Esophagus squamous epithelium (tissue), 5 donors: Measurements from ENCODE around the gene FEM1C. TPM values are rescaled to one million over a fixed set of nuclear protein-coding genes. Genes with fewer than 3 reads are reported as not detected.

Source experiments
- DNase-seq: peaks from one replicate; lab custom pipeline; 2025; lab: John Stamatoyannopoulos, UW
- H3K27ac ChIP-seq, 4 donors: fragments of 200-600 bp; sonication (generic); one replicate each; pipeline ENCODE4 v1.5.1; 2016 to 2019; ENCODE audit warnings: mild to moderate bottlenecking in 1 of 4
- H3K27me3 ChIP-seq, 4 donors: fragments of 200-600 bp; sonication (generic); 1 replicate in 3 of 4; 2 replicates in 1 of 4; pipeline versions ENCODE4 v1.5.1 to v1.6.0; 2017 to 2021; ENCODE audit warnings: antibody characterized with exemption in 1 of 4
- H3K36me3 ChIP-seq, 3 donors: fragments of 200-600 bp; sonication (generic); one replicate each; pipeline ENCODE4 v1.5.1; 2016 to 2019
- H3K4me1 ChIP-seq, 3 donors: fragments of 200-600 bp; sonication (generic); one replicate each; pipeline ENCODE4 v1.5.1; 2017 to 2019
- H3K4me3 ChIP-seq, 4 donors: fragments of 200-600 bp; sonication (generic); 1 replicate in 3 of 4; 2 replicates in 1 of 4; pipeline ENCODE4 v1.5.1; 2016 to 2019; ENCODE audit warnings: mild to moderate bottlenecking in 2 of 4, moderate library complexity in 1 of 4
- H3K9me3 ChIP-seq, 3 donors: fragments of 200-600 bp; sonication (generic); one replicate each; pipeline ENCODE4 v1.5.1; 2016 to 2019
- POLR2A ChIP-seq, 4 donors: fragments of 450-650 bp; IDR thresholded peaks; one replicate each; pipeline ENCODE4 v1.6.1; 2017; ENCODE audit warnings: antibody characterized with exemption in 4 of 4, mild to moderate bottlenecking in 4 of 4, moderate library complexity in 3 of 4
- WGBS, 2 donors: methylation state at CpG; one replicate each; pipeline ENCODE4 v1.1.5; 2018; 5-methylcytosine and 5-hydroxymethylcytosine counted together
- intact Hi-C: fragments of 100-400 bp; cut with DNase I; formaldehyde crosslinking; loops from one replicate; pipeline ENCODE4 v1.15.0; 2022
- total RNA-seq, 4 donors: library from RNA; depleted of rRNA; stranded (reverse); fragments of >200 nt; gene quantifications; one replicate each; pipeline ENCODE4 v1.1.0, GENCODE V29; 2016
- TF ChIP-seq, protein P1 (sequence below), 6 experiments: fragments of 450-650 bp in 4 of 6; fragments of 200-600 bp in 2 of 6; sonication (generic) in 2 of 6; IDR thresholded peaks; one replicate each; pipeline ENCODE4 v1.5.1; 2016 to 2019; ENCODE audit warnings: antibody characterized with exemption in 6 of 6, mild to moderate bottlenecking in 4 of 6, moderate library complexity in 4 of 6
- donor health status: DM: yes; HTN: yes; CAD: no.

The FEM1C gene
- total RNA-seq, 4 donors from 2014 or later = 8.2 to 23.1 (median 11.7) TPM

DNA sequence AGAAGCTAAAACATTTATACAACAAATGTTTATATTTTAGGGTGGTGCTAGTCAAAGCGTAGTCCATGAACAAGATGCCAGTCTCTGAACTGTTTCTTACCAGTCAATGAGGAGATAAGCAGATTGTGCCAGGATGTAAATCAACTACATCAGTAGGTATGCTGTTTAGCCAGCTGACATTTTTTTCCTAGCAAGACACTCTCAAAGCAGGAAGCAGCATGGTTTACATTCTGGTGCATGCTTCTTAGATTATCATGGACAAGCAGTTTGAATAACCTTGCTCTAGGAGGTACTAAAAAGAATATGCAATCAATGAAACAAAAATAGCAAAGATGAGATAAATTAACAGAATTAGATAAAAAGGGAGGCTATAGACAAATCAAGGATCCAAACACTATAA lies 40.7 kb upstream of the FEM1C start:
- H3K4me3 ChIP-seq = no peak overlapping the region
- no peaks in the 10 kb centered on the region for H3K27me3 ChIP-seq
- 83 to 88% methylated on average over 1 of the region's 1 CpG for WGBS, 2 donors
- H3K27ac ChIP-seq = no peak overlapping the region
- no peak for TF ChIP-seq POLR2A (IDR thresholded peaks at IDR 0.05)
- TF ChIP-seq, protein P1, sequence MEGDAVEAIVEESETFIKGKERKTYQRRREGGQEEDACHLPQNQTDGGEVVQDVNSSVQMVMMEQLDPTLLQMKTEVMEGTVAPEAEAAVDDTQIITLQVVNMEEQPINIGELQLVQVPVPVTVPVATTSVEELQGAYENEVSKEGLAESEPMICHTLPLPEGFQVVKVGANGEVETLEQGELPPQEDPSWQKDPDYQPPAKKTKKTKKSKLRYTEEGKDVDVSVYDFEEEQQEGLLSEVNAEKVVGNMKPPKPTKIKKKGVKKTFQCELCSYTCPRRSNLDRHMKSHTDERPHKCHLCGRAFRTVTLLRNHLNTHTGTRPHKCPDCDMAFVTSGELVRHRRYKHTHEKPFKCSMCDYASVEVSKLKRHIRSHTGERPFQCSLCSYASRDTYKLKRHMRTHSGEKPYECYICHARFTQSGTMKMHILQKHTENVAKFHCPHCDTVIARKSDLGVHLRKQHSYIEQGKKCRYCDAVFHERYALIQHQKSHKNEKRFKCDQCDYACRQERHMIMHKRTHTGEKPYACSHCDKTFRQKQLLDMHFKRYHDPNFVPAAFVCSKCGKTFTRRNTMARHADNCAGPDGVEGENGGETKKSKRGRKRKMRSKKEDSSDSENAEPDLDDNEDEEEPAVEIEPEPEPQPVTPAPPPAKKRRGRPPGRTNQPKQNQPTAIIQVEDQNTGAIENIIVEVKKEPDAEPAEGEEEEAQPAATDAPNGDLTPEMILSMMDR (IDR thresholded peaks at IDR 0.05) = no peak
- H3K9me3 ChIP-seq = no peaks in the 10 kb centered on the region
- peaks cover 0 to 9% (median 0%) of the 10 kb centered on the region in 3 donors for H3K4me1 ChIP-seq
- H3K36me3 ChIP-seq = no peaks in the 10 kb centered on the region
- intact Hi-C loops = loop anchor here (5.0 kb wide), 1 partner anchor 278 kb away; no protein-coding TSS in a partner anchor
- no peak for DNase-seq

DNA sequence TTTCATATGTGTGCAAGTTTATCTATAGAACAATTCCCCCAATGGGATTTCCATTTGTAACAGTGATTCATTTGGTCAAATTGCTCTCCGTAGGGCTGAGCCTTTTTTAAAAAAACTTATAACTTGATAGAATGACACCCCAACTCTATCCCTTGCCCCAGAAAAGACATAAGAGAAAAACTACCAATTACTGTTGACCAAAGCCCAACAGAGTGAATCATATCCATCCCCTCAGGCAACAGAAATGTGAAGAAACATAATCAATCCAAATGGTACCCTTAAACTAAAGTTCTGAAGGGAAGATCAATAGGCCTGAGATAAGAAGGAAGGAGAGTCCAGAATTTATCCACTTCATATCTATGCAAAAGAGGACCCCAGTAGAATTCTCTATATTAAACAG lies 39.9 kb upstream of the FEM1C start:
- Histone ChIP-seq H3K4me1 (peaks cover 0 to 9% (median 0%) of the 10 kb centered on the region in 3 donors), H3K4me3 (no peak overlapping the region), H3K36me3 (no peaks in the 10 kb centered on the region), H3K27me3 (no peaks in the 10 kb centered on the region), H3K27ac (no peak overlapping the region), H3K9me3 (no peaks in the 10 kb centered on the region)
- DNase-seq = no peak
- TF ChIP-seq POLR2A (IDR thresholded peaks at IDR 0.05) = no peak
- TF ChIP-seq, protein P1 (IDR thresholded peaks at IDR 0.05) = no peak
- 63 to 73% methylated on average over 1 of the region's 1 CpG for WGBS, 2 donors
- intact Hi-C loops = no loop called here

DNA sequence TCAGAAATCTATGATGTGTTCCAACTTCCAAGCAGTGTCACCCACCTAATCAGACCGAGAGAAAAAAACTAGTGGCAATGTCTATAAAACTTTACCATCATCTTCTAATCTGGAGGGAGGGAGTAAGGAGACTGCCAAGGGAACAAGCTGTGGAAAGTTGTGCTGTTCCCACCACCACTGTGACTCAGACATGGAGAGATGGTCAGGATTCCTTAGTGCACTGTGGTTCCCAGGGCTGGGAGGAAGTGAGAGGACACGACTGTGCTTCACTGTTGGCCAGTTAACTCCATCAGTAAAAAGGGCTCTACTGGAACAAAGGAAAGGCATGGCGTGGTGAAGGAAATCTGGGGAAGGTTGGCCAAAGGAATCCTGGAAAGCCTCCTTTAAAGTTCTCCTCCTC lies 38.9 kb upstream of the FEM1C start:
- intact Hi-C loops = no loop called here
- no peak overlapping the region for H3K27ac ChIP-seq
- H3K4me3 ChIP-seq = no peak overlapping the region
- no peaks in the 10 kb centered on the region for H3K36me3 ChIP-seq
- no peak for DNase-seq
- no peaks in the 10 kb centered on the region for H3K27me3 ChIP-seq
- no peaks in the 10 kb centered on the region for H3K9me3 ChIP-seq
- H3K4me1 ChIP-seq = peaks cover 0 to 9% (median 0%) of the 10 kb centered on the region in 3 donors
- no peak for TF ChIP-seq POLR2A (IDR thresholded peaks at IDR 0.05)
- TF ChIP-seq, protein P1 (IDR thresholded peaks at IDR 0.05) = no peak
- 74 to 76% methylated on average over 3 of the region's 3 CpGs for WGBS, 2 donors

DNA sequence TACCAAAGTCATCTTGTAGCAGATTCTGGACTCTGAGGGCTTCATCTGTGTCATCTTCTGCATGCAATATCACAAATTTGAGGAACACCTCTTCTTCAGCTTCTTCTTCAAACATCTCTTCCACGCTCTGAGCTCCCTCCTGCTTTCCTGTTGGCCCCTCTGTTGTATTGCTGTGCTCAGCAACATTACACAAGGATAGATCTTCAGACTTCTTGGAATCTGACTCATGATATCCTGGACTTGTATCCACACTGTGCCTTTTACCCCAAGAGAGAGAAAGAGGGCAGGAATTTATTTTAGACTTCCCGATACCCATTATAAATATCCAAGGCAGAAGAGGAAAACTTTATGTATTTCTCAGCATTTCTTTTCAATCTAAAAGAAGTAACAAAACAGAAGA lies 36.4 kb upstream of the FEM1C start:
- intact Hi-C loops = no loop called here
- 87 to 96% methylated on average over 2 of the region's 2 CpGs for WGBS, 2 donors

DNA sequence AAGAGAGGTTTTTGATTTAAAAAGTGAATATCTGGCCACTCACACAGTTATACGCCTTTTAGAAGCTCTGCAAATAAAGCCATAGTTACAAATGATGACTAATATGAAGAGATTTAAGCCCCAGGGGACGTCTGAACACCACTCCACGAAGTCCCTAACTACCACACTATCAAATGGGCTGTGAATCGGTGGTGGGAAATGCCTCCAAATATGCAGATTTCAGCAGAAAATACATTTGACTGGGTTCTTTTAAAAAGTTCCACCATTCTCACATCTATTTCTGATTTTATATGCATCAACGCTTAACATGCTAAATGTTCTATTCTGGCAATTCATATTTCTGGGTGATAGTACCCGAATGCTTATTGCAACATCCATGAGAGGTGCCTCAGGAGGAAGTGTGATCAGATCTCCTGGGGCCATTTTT lies 35.2 kb upstream of the FEM1C start:
- no peak overlapping the region for H3K27ac ChIP-seq
- no peaks in the 10 kb centered on the region for H3K27me3 ChIP-seq
- H3K9me3 ChIP-seq = no peaks in the 10 kb centered on the region
- no peaks in the 10 kb centered on the region for H3K36me3 ChIP-seq
- DNase-seq = no peak
- WGBS, 2 donors = 39 to 43% methylated on average over 6 of the region's 6 CpGs
- intact Hi-C loops = no loop called here
- no peak overlapping the region for H3K4me3 ChIP-seq
- no peak for TF ChIP-seq POLR2A (IDR thresholded peaks at IDR 0.05)
- TF ChIP-seq, protein P1 (IDR thresholded peaks at IDR 0.05) = no peak
- H3K4me1 ChIP-seq = peaks cover 0 to 5% (median 0%) of the 10 kb centered on the region in 3 donors

More for the DNA sequence above, 36.4 kb upstream of the FEM1C start:
- H3K4me3 ChIP-seq = no peak overlapping the region
- no peaks in the 10 kb centered on the region for H3K9me3 ChIP-seq
- TF ChIP-seq POLR2A (IDR thresholded peaks at IDR 0.05) = no peak
- TF ChIP-seq, protein P1 (IDR thresholded peaks at IDR 0.05) = no peak
- H3K27ac ChIP-seq = no peak overlapping the region
- DNase-seq = no peak
- peaks cover 0 to 11% (median 0%) of the 10 kb centered on the region in 3 donors for H3K4me1 ChIP-seq
- H3K36me3 ChIP-seq = no peaks in the 10 kb centered on the region
- H3K27me3 ChIP-seq = no peaks in the 10 kb centered on the region
